Activated B cell treated with CpG ODN at 0.5 μM for 24 hours (primary cell): ENCODE data around the gene ERICH6. TPM values are rescaled to one million over a fixed set of nuclear protein-coding genes. Genes with fewer than 3 reads are reported as not detected.

Source experiments
- ATAC-seq: fragments of 200-7000 bp; cut with Tn5 transposase; one replicate; pipeline ENCODE4 v1.10.0; 2021; ENCODE audit warnings: low read depth, mild to moderate bottlenecking, moderate library complexity
- CTCF ChIA-PET: fragments of 350-600 bp; sonication (Branson Sonifier 250); formaldehyde crosslinking; loops from one replicate; lab custom pipeline; 2021; ENCODE audit warnings: antibody characterized with exemption; lab: Charles Lee
- POLR2A ChIA-PET: fragments of 350-600 bp; sonication (Branson Sonifier 250); formaldehyde crosslinking; loops from one replicate; lab custom pipeline; 2021; ENCODE audit warnings: antibody characterized with exemption; lab: Charles Lee
- DNase-seq: peaks from one replicate; pipeline ENCODE4 v3.0.0; 2022
- H3K27ac Mint-ChIP-seq: one replicate; pipeline ENCODE4 v1.8.0; 2020; ENCODE audit warnings: mixed read lengths
- H3K27me3 Mint-ChIP-seq: one replicate; pipeline ENCODE4 v1.8.0; 2021; ENCODE audit warnings: mixed read lengths
- H3K36me3 Mint-ChIP-seq: one replicate; pipeline ENCODE4 v1.8.0; 2021; ENCODE audit warnings: low read depth, mixed read lengths
- H3K4me1 Mint-ChIP-seq: one replicate; pipeline ENCODE4 v1.8.0; 2021; ENCODE audit warnings: mixed read lengths
- H3K4me3 Mint-ChIP-seq: one replicate; pipeline ENCODE4 v1.8.0; 2020; ENCODE audit warnings: mild to moderate bottlenecking, mixed read lengths
- H3K9me3 Mint-ChIP-seq: one replicate; pipeline ENCODE4 v1.8.0; 2020; ENCODE audit warnings: mixed read lengths
- CTCF ChIP-seq: fragments of 200-600 bp; IDR thresholded peaks from one replicate; pipeline ENCODE4 v1.8.0; 2022; ENCODE audit warnings: antibody characterized with exemption, mild to moderate bottlenecking
- intact Hi-C: fragments of 100-400 bp; cut with micrococcal nuclease; formaldehyde crosslinking; loops from one replicate; pipeline ENCODE4 v1.15.1; 2024
- total RNA-seq: library from RNA; stranded (reverse); gene quantifications from 2 replicates; pipeline ENCODE4 v1.2.3, GENCODE V29; 2022

ERICH6 gene
- total RNA-seq = not detected in 2 replicates

GRCh38 chr3:150703756-150704344, at the start of gene ERICH6:
TSS of gene ERICH6 (minus strand) at chr3:150703920. CDS start at chr3:150703898, 22 bp downstream.
- CTCF ChIA-PET = interaction anchor here (0.6 to 1.7 kb wide), 6 partner anchors 17 to 161 kb away, joined by 3 to 6 read pairs (median 4); no protein-coding TSS in a partner anchor
- peak; percentile 93 for ATAC-seq
- POLR2A ChIA-PET = interaction anchor here (0.6 to 2.2 kb wide), 18 partner anchors 21 to 1633 kb away, joined by 3 to 41 read pairs (median 6); partner anchors contain the start of genes EIF2A, SELENOT, SERP1 and SIAH2
- peaks cover 19% of the 10 kb centered on the region for H3K4me1 Mint-ChIP-seq
- TF ChIP-seq CTCF = no peak
- peak within 1 kb of the TSS; percentile 98 for H3K27ac Mint-ChIP-seq
- H3K9me3 Mint-ChIP-seq = no peaks in the 10 kb centered on the region
- H3K27me3 Mint-ChIP-seq = no peaks in the 10 kb centered on the region
- peaks cover 13% of the 10 kb centered on the region for H3K36me3 Mint-ChIP-seq
- peak; percentile 86 for DNase-seq
- intact Hi-C loops = loop anchor here (1.0 to 5.0 kb wide), 8 partner anchors 23 to 892 kb away; partner anchors contain the start of genes EIF2A, RNF13, SELENOT and SERP1
- peak within 1 kb of the TSS; percentile 97 for H3K4me3 Mint-ChIP-seq

DNA sequence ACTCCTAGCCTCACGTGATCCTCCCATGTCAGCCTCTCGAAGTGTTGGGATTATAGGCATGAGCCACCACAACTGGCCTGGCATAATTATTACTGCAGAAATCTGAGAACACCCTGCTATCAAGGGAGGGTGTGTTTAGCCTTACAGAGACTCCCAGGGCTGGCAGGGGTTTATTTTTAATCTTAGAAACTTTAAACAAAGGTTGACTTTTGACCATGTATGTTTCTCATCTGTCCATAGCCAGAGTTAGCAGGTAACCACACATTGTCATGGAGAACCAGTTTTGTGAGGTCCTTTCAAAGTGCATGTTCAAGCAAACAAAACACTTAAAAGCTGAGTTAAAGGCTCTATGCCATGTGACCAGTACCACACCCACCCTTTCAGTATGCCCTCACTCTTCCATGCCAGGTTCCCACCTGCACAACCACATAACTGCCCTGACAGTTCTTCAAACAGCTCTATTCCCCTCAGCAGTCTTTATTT, 48.1 kb upstream of the ERICH6 start:
- no peaks in the 10 kb centered on the region for H3K27me3 Mint-ChIP-seq
- H3K4me1 Mint-ChIP-seq = peaks cover 84% of the 10 kb centered on the region
- no peak for DNase-seq
- ChIA-PET POLR2A (interaction anchor here (1.8 kb wide), 1 partner anchor 11 kb away, joined by 9 read pairs; the partner anchor contains the start of gene SIAH2), CTCF (interaction anchor here (1.2 kb wide), 1 partner anchor 10 kb away, joined by 3 read pairs; no protein-coding TSS in a partner anchor)
- no peak for ATAC-seq
- H3K27ac Mint-ChIP-seq = peak overlapping the region; percentile 18
- H3K9me3 Mint-ChIP-seq = no peaks in the 10 kb centered on the region
- intact Hi-C loops = no loop called here
- H3K36me3 Mint-ChIP-seq = peaks cover 58% of the 10 kb centered on the region
- TF ChIP-seq CTCF = no peak
- H3K4me3 Mint-ChIP-seq = no peak overlapping the region

DNA sequence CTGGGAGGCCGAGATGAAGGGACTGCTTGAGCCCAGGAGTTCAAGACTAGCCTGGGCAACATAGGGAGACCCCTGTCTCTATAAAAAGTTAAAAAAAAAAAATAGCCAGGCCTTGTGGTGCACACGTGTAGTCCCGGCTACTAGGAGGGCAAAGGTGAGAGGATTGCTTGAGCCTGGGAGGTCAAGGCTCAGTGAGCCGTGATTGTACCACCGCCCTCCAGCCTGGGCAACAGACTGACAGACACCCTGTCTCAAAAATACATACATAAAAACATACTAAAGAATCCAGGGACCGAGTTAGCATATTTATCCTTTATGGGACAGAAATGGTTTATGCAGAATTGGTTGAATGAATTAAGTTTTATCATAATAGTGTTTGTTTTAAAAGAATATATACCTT, 45.5 kb upstream of the ERICH6 start:
- POLR2A ChIA-PET = interaction anchor here (1.2 kb wide), 1 partner anchor 10 kb away, joined by 5 read pairs; no protein-coding TSS in a partner anchor
- H3K4me1 Mint-ChIP-seq = peaks cover 89% of the 10 kb centered on the region
- H3K9me3 Mint-ChIP-seq = no peaks in the 10 kb centered on the region
- CTCF ChIA-PET = no interaction called here
- no peak for DNase-seq
- H3K4me3 Mint-ChIP-seq = no peak overlapping the region
- H3K36me3 Mint-ChIP-seq = peaks cover 58% of the 10 kb centered on the region
- intact Hi-C loops = no loop called here
- H3K27ac Mint-ChIP-seq = peak overlapping the region; percentile 7
- ATAC-seq = no peak
- no peak for TF ChIP-seq CTCF
- no peaks in the 10 kb centered on the region for H3K27me3 Mint-ChIP-seq

DNA sequence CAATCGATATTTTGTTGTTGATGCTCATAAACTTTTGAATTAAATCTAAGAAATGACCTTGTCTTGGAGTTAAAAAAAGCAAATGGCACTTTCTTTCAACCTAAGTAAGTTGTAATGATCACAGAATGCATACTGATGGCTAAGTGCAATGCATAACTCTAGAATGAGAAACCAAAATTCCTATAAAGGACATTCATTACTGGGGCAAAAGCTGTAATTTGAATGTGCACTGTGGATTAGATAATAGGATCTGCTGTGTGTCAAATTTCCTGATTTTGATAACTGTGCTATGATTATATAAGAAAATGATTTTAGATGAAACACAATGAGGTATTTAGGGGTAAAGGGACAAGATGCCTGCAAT, 44.9 kb upstream of the ERICH6 start:
- ATAC-seq (no peak), DNase-seq (no peak)
- no peak for TF ChIP-seq CTCF
- Mint-ChIP-seq H3K4me3 (no peak overlapping the region), H3K27me3 (no peaks in the 10 kb centered on the region), H3K36me3 (peaks cover 55% of the 10 kb centered on the region), H3K9me3 (no peaks in the 10 kb centered on the region), H3K27ac (peak overlapping the region; percentile 7), H3K4me1 (peaks cover 90% of the 10 kb centered on the region)
- CTCF ChIA-PET = no interaction called here
- intact Hi-C loops = loop anchor here (1.0 kb wide), 1 partner anchor 9 kb away; no protein-coding TSS in a partner anchor
- POLR2A ChIA-PET = interaction anchor here (6.7 kb wide), 1 partner anchor 13 kb away, joined by 65 read pairs; the partner anchor contains the start of gene SIAH2
